ENCODE measurements around the gene NDNF.

Gene NDNF

GRCh38 chr4:121015421-121015820 lies 56.9 kb downstream of the NDNF start:
- no peaks in the 10 kb centered on the region for H3K36me3 ChIP-seq (ENCODE audit: insufficient read depth, low read length)
- H3K9ac ChIP-seq (ENCODE audit: low read depth, low read length), result no peak overlapping the region

GRCh38 chr4:121014544-121014943 lies 57.8 kb downstream of the NDNF start:
- H3K9me3 ChIP-seq (ENCODE audit: control insufficient read depth, insufficient read depth, low read length), result no peaks in the 10 kb centered on the region
- H3K9ac ChIP-seq (ENCODE audit: low read depth, low read length), result no peak overlapping the region
- H3K36me3 ChIP-seq (ENCODE audit: insufficient read depth, low read length), result no peaks in the 10 kb centered on the region
- H3K4me1 ChIP-seq (ENCODE audit: insufficient read depth, low read length), result peaks cover 25% of the 10 kb centered on the region

More at GRCh38 chr4:121015421-121015820, 56.9 kb downstream of the NDNF start:
- Histone ChIP-seq H3K9me3 (ENCODE audit: control insufficient read depth, insufficient read depth, low read length) (no peaks in the 10 kb centered on the region), H3K4me1 (ENCODE audit: insufficient read depth, low read length) (peaks cover 16% of the 10 kb centered on the region)

DNA sequence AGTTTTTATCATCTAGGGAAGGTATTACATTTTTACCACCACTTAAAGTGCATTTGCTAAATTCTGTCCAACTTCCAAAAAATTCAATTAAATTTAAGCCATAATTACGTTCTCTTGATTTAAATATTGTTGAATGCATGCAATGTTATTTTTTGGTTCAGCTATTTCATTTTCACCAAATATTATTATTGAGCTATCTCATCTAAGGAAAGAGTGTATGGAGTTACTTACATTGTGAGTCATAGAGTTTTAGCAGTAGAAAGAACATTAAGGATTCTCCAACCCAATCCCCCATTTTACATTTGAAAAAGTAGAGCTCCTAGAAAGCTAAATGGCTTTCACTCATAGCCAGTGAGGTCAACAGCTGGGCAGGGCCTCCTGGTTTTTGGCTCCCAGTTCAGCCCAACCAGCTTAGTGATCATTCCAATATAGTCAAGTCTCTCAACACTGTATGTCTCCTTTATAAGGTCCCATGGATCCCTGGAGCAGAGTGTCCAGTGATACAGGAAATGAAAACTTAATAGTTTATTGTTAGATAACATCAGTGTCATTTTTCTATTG lies 60.5 kb downstream of the NDNF start:
- Histone ChIP-seq H3K9ac (ENCODE audit: low read depth, low read length) (no peak overlapping the region), H3K9me3 (ENCODE audit: control insufficient read depth, insufficient read depth, low read length) (no peaks in the 10 kb centered on the region), H3K4me1 (ENCODE audit: insufficient read depth, low read length) (peaks cover 32% of the 10 kb centered on the region)

DNA sequence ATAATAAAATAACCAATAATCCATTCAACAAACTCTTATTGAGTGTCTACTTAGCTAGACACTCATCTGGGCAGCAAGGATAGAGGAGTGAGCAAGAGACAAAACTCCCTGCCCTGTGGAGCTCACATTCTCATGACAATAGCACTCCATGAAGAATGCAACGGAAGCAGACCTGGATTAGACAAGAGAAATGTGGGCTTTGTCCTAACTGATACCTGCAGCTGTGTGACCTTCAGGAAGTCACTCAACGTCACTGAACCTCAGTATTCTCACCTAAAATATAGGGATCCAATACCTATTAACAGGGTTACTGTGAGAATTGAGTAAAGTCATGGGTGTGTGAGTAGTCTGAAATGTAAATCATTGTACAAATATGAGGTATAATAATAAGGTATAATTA lies 61.2 kb downstream of the NDNF start:
- H3K9me3 ChIP-seq (ENCODE audit: control insufficient read depth, insufficient read depth, low read length), result no peaks in the 10 kb centered on the region
- peaks cover 32% of the 10 kb centered on the region for H3K4me1 ChIP-seq (ENCODE audit: insufficient read depth, low read length)
- no peak overlapping the region for H3K9ac ChIP-seq (ENCODE audit: low read depth, low read length)
- H3K36me3 ChIP-seq (ENCODE audit: insufficient read depth, low read length), result no peaks in the 10 kb centered on the region

More for the DNA sequence above, 60.5 kb downstream of the NDNF start:
- H3K36me3 ChIP-seq (ENCODE audit: insufficient read depth, low read length), result no peaks in the 10 kb centered on the region

DNA sequence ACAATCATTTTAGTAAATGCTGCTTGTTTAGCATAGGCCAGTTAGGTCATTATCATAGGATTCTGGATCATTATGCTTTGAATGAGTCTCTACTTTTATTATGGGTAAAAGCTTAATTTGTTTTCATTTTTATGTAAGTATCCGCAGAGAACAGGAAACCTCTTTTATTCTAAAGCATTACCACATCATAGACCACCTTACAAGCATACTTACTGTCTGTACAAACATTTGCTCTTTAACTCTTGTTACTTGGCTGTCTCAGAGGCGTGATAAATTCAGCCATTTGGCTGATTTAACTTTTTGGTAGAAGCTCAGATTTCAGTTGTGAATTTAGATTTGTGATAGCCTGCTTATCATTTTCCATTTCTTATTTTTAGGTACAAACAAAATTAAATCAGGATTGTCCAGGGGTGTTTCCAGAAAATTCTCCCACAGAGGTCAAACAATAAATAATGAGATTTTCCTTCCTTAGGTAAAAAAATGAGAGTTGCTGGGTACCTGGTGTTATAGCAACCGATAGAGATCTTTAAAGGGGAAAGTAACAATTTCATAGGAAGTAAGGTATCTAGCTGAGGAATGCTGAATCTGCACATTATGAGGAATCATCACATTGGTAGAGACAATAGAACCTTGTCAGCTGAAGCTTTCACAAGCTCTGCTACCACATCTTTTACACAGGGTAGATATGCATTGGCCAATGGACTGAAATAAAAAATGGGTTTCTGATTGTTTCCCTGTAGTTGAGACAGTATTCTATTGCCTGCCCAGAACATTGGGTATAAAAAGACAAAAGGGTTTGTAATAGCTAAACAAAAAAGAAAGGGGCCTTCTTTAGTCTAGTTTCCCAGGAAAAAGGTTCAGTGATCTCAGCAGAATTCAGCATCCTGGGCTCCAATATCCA lies 62.5 kb downstream of the NDNF start:
- Histone ChIP-seq H3K9me3 (ENCODE audit: control insufficient read depth, insufficient read depth, low read length) (no peaks in the 10 kb centered on the region), H3K36me3 (ENCODE audit: insufficient read depth, low read length) (no peaks in the 10 kb centered on the region), H3K4me1 (ENCODE audit: insufficient read depth, low read length) (peaks cover 32% of the 10 kb centered on the region), H3K9ac (ENCODE audit: low read depth, low read length) (no peak overlapping the region)

DNA sequence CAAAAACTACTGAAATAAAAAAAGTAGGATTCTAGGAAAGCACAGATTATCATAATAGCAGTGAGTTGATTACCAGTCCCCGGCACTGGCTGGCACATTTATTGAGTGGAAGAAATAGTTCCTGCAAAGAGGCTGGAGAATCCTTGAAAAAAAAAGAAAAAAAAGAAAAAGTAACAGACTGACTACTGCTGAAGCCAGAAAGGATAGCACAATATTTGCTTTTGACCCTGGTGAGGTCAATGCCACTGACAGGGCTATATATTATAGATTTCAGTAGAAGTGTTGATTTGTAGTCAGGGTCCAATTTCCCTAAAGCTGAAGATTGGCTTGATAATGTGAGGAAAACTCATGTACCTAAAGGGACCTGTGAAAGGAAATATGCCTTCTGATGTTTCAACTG lies 64.7 kb downstream of the NDNF start:
- H3K4me1 ChIP-seq (ENCODE audit: insufficient read depth, low read length), result peaks cover 30% of the 10 kb centered on the region
- no peaks in the 10 kb centered on the region for H3K36me3 ChIP-seq (ENCODE audit: insufficient read depth, low read length)
- H3K9me3 ChIP-seq (ENCODE audit: control insufficient read depth, insufficient read depth, low read length), result no peaks in the 10 kb centered on the region
- no peak overlapping the region for H3K9ac ChIP-seq (ENCODE audit: low read depth, low read length)

GRCh38 chr4:121003863-121004262 lies 68.5 kb downstream of the NDNF start:
- Histone ChIP-seq H3K4me1 (ENCODE audit: insufficient read depth, low read length) (no peaks in the 10 kb centered on the region), H3K36me3 (ENCODE audit: insufficient read depth, low read length) (no peaks in the 10 kb centered on the region), H3K9ac (ENCODE audit: low read depth, low read length) (no peak overlapping the region), H3K9me3 (ENCODE audit: control insufficient read depth, insufficient read depth, low read length) (no peaks in the 10 kb centered on the region)

DNA sequence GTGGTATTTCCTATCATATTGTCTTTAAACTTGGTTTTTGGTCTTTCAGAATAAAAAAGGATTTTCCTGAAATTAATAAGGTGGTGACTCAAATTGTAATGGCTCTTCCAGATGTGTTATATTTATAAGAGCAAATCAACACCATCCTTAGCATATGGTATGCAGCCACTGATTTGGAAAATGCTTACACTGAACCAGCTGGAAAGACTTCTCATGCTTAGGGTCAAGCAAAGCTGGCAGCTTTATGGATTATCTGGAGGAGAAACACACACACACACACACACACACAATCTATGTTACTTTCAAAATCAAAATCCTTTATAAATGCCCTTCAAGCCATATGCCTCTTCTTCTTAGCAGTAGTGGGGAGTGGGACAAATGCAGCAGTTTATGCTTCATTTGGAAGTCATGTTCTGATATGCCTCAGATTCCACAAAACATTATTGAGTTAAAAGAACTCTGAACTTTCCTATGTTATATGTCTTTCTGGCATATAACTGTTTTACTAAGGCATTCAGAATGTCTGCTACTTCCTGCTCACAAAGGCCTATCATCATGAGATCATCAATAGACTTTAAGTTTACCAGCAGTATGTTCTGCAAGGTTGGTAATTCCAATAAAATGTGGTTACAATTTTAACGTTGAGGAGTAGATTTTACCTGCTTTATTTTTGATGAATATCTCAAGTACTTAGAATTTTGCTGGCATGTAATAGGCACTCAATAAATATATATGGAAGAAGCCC lies 76.9 kb downstream of the NDNF start:
- Histone ChIP-seq H3K9ac (ENCODE audit: low read depth, low read length) (no peak overlapping the region), H3K4me1 (ENCODE audit: insufficient read depth, low read length) (peaks cover 5% of the 10 kb centered on the region; the same call in 1 of the 2 replicates), H3K36me3 (ENCODE audit: insufficient read depth, low read length) (no peaks in the 10 kb centered on the region), H3K9me3 (ENCODE audit: control insufficient read depth, insufficient read depth, low read length) (no peaks in the 10 kb centered on the region)

- peaks cover 5% of the 10 kb centered on the region; the same call in 1 of the 2 replicates for H3K4me1 ChIP-seq (ENCODE audit: insufficient read depth, low read length)
- no peaks in the 10 kb centered on the region for H3K36me3 ChIP-seq (ENCODE audit: insufficient read depth, low read length)
- no peaks in the 10 kb centered on the region for H3K9me3 ChIP-seq (ENCODE audit: control insufficient read depth, insufficient read depth, low read length)
- no peak overlapping the region for H3K9ac ChIP-seq (ENCODE audit: low read depth, low read length)
Measured at GRCh38 chr4:120994521-120994920, 77.8 kb downstream of the NDNF start.

GRCh38 chr4:120991885-120992284 lies 80.5 kb downstream of the NDNF start:
- Histone ChIP-seq H3K4me1 (ENCODE audit: insufficient read depth, low read length) (peaks cover 5% of the 10 kb centered on the region; the same call in 1 of the 2 replicates), H3K9me3 (ENCODE audit: control insufficient read depth, insufficient read depth, low read length) (no peaks in the 10 kb centered on the region), H3K36me3 (ENCODE audit: insufficient read depth, low read length) (no peaks in the 10 kb centered on the region), H3K9ac (ENCODE audit: low read depth, low read length) (no peak overlapping the region)

DNA sequence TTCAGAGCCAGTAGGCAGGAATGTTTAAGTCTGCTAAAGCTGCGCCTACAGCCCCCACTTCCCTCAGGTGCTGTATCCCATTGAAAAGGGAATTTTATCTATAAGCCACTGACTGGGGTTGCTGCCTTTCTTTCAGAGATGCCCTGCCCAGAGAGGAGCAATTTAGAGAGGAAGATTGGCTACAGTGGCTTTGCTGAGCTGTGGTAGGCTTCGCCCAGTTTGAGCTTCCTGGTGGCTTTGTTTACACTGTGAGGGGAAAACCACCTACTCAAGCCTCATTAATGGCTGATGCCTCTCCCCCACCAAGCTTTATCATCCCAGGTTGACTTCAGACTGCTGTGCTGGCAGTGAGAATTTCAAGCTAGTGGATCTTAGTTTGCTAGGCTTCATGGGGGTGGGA lies 82.1 kb downstream of the NDNF start:
- peaks cover 5% of the 10 kb centered on the region; the same call in 1 of the 2 replicates for H3K4me1 ChIP-seq (ENCODE audit: insufficient read depth, low read length)
- no peaks in the 10 kb centered on the region for H3K36me3 ChIP-seq (ENCODE audit: insufficient read depth, low read length)
- no peak overlapping the region for H3K9ac ChIP-seq (ENCODE audit: low read depth, low read length)
- no peaks in the 10 kb centered on the region for H3K9me3 ChIP-seq (ENCODE audit: control insufficient read depth, insufficient read depth, low read length)
